ENCODE results near the gene NAGLU. TPM values are rescaled to one million over a fixed set of nuclear protein-coding genes. Genes with fewer than 3 reads are reported as not detected.

Gene NAGLU
- total and polyA plus RNA-seq, 2 of the 13 experiments (the other 11 are each of a cell fraction or from before 2014, with no cell fraction given): 28.2 to 40.1 TPM

DNA sequence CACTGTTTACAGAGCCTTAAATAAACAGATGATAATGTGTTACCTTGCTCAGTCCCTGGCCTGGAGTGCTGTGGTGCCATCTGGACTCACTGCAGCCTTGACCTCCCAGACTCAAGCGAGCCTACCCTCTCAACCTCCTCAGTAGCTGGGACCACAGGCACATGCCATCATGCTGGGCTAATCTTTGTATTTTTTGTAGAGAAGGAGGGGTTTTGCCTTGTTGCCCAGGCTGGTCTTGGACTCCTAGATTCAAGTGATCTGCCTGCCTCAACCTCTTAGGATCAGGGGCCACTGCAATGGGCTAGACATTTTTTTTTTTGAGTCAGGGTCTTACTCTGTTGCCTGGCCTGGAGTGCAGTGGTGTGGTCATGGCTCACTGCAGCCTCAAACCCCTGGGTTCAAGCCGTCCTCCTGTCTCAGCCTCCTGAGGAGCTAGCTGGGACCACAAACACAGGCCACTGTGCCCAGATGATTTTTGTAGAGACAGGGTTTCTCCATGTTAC, 5.0 kb upstream of the NAGLU start (continued):
- 0 out of 2 replicates have a peak, but pooled peaks have one; percentile 2 for TF ChIP-seq RAD51 (IDR thresholded peaks at IDR 0.05; ENCODE audit: borderline replicate concordance)
- TF ChIP-seq, protein P1, sequence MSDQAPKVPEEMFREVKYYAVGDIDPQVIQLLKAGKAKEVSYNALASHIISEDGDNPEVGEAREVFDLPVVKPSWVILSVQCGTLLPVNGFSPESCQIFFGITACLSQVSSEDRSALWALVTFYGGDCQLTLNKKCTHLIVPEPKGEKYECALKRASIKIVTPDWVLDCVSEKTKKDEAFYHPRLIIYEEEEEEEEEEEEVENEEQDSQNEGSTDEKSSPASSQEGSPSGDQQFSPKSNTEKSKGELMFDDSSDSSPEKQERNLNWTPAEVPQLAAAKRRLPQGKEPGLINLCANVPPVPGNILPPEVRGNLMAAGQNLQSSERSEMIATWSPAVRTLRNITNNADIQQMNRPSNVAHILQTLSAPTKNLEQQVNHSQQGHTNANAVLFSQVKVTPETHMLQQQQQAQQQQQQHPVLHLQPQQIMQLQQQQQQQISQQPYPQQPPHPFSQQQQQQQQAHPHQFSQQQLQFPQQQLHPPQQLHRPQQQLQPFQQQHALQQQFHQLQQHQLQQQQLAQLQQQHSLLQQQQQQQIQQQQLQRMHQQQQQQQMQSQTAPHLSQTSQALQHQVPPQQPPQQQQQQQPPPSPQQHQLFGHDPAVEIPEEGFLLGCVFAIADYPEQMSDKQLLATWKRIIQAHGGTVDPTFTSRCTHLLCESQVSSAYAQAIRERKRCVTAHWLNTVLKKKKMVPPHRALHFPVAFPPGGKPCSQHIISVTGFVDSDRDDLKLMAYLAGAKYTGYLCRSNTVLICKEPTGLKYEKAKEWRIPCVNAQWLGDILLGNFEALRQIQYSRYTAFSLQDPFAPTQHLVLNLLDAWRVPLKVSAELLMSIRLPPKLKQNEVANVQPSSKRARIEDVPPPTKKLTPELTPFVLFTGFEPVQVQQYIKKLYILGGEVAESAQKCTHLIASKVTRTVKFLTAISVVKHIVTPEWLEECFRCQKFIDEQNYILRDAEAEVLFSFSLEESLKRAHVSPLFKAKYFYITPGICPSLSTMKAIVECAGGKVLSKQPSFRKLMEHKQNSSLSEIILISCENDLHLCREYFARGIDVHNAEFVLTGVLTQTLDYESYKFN (CRISPR knock-in tag; conservative IDR thresholded peaks at IDR 0.05): peak; percentile 98
- no peak for TF ChIP-seq ZKSCAN5 (CRISPR knock-in tag; IDR thresholded peaks at IDR 0.05)
- TF ChIP-seq MIXL1 (CRISPR knock-in tag; IDR thresholded peaks at IDR 0.05): peak; percentile 93
- TF ChIP-seq MEIS1 (CRISPR knock-in tag; IDR thresholded peaks at IDR 0.05; ENCODE audit: borderline replicate concordance): no peak
- peak; percentile 96 for TF ChIP-seq SAP130 (CRISPR knock-in tag; IDR thresholded peaks at IDR 0.05; ENCODE audit: low read depth)
- TF ChIP-seq FOXK1 (CRISPR knock-in tag; IDR thresholded peaks at IDR 0.05; ENCODE audit: borderline replicate concordance, low read depth): peak; percentile 67
- 0 out of 2 replicates have a peak, but pooled peaks have one; percentile 22 for TF ChIP-seq NFATC3 (CRISPR knock-in tag; IDR thresholded peaks at IDR 0.05)
- TF ChIP-seq, protein P2, sequence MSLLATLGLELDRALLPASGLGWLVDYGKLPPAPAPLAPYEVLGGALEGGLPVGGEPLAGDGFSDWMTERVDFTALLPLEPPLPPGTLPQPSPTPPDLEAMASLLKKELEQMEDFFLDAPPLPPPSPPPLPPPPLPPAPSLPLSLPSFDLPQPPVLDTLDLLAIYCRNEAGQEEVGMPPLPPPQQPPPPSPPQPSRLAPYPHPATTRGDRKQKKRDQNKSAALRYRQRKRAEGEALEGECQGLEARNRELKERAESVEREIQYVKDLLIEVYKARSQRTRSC (CRISPR knock-in tag; IDR thresholded peaks at IDR 0.05; ENCODE audit: low read depth): 0 out of 2 replicates have a peak, but pooled peaks have one; percentile 54
- peak; percentile 46 for TF ChIP-seq ZKSCAN8 (CRISPR knock-in tag; IDR thresholded peaks at IDR 0.05; ENCODE audit: borderline replicate concordance)
- peak; percentile 88 for TF ChIP-seq ZNF543 (CRISPR knock-in tag; IDR thresholded peaks at IDR 0.05)
- TF ChIP-seq, protein P3, sequence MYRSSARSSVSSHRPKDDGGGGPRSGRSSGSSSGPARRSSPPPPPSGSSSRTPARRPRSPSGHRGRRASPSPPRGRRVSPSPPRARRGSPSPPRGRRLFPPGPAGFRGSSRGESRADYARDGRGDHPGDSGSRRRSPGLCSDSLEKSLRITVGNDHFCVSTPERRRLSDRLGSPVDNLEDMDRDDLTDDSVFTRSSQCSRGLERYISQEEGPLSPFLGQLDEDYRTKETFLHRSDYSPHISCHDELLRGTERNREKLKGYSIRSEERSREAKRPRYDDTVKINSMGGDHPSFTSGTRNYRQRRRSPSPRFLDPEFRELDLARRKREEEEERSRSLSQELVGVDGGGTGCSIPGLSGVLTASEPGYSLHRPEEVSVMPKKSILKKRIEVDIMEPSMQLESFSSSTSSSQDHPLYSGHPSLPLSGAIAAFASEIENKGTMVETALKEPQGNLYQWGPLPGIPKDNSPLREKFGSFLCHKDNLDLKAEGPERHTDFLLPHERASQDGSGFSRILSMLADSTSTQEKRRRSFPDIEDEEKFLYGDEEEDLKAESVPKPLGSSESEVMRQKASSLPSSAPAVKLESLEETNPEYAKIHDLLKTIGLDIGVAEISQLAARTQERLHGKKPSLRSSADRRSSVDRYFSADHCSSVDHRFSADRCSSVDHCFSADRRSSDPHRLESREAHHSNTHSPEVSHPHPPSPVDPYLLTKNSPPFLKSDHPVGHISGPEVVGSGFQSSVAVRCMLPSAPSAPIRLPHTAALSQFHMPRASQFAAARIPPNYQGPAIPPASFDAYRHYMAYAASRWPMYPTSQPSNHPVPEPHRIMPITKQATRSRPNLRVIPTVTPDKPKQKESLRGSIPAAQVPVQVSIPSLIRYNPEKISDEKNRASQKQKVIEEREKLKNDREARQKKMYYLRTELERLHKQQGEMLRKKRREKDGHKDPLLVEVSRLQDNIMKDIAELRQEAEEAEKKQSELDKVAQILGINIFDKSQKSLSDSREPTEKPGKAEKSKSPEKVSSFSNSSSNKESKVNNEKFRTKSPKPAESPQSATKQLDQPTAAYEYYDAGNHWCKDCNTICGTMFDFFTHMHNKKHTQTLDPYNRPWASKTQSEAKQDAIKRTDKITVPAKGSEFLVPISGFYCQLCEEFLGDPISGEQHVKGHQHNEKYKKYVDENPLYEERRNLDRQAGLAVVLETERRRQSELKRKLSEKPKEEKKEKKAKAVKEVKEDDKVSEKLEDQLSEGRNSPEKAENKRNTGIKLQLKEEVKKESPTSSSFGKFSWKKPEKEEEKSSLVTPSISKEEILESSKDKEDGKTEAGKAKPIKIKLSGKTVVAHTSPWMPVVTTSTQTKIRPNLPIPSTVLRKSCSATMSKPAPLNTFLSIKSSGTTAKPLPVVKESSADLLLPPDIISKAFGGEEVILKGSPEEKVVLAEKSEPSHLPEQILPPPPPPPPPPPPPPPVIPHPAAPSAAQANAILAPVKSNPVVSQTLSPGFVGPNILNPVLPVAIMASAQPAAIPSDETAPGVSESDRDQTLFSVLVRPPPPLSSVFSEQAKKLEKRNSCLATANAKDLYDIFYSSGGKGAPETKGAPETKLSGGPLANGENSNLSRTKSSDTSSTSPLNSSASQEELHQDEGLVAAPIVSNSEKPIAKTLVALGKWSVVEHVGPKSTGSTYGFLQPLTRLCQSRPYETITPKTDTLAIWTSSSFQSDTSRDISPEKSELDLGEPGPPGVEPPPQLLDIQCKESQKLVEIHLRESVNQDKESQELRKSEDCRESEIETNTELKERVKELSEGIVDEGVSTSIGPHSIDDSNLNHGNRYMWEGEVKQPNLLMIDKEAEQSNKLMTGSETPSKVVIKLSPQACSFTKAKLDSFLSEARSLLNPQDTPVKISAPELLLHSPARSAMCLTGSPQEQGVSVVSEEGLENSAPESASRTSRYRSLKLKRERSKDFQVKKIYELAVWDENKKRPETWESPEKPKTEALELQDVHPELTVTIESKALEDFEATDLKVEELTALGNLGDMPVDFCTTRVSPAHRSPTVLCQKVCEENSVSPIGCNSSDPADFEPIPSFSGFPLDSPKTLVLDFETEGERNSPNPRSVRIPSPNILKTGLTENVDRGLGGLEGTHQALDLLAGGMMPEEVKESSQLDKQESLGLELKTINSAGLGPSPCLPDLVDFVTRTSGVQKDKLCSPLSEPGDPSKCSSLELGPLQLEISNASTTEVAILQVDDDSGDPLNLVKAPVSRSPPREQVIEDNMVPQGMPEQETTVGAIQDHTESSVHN (CRISPR knock-in tag; IDR thresholded peaks at IDR 0.05): 0 out of 2 replicates have a peak, but pooled peaks have one; percentile 66
- TF ChIP-seq PHB2 (IDR thresholded peaks at IDR 0.05; ENCODE audit: partially characterized antibody): no peak
- no peak for TF ChIP-seq ZNF30 (CRISPR knock-in tag; IDR thresholded peaks at IDR 0.05)
- peak; percentile 57; the same call in 1 of the 2 replicates for TF ChIP-seq ZNF510 (CRISPR knock-in tag; IDR thresholded peaks at IDR 0.05; ENCODE audit: low read depth)
- TF ChIP-seq HMG20B (CRISPR knock-in tag; conservative IDR thresholded peaks at IDR 0.05): peak; percentile 84
- TF ChIP-seq YEATS4 (CRISPR knock-in tag; IDR thresholded peaks at IDR 0.05; ENCODE audit: borderline replicate concordance): no peak; the same call in none of the 2 replicates

Measured in HepG2 (cell line).